AG10803 (cell line): ENCODE measurements around the gene HSPG2.

ENCODE experiments used
- DNase-seq: peaks from one replicate; pipeline ENCODE4 v3.0.0; 2010; ENCODE audit warnings: low read depth
- H3K4me3 ChIP-seq: 2 replicates; pipeline ENCODE4 v1.5.1; 2011; ENCODE audit warnings: mild to moderate bottlenecking, low read length, control low read depth
- CTCF ChIP-seq: conservative IDR thresholded peaks from 2 replicates; pipeline ENCODE4 v1.5.1; 2011; ENCODE audit warnings: mild to moderate bottlenecking, low read length, control low read depth, inconsistent platforms

Gene HSPG2

DNA sequence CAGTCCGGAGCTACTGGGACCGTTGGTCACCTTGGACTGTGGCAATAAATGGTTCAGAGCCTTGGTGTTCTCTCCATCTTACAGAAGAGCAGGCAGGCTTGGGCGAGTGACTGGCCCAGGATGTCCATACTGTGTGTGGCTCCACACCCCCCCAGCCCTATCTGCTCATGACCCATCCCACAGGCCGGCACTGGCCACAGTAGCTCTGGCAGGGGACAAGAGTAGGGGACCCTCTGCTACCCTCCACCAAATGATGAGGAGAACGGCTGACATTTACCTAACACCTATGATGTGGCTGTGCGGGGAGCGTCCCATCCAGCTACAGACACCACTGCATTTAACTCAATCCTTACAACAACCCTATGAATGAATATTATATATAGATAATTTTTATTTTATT is 111.7 kb downstream of the HSPG2 start:
- DNase-seq, result no peak
- H3K4me3 ChIP-seq, result no peak overlapping the region
- no peak for TF ChIP-seq CTCF

DNA sequence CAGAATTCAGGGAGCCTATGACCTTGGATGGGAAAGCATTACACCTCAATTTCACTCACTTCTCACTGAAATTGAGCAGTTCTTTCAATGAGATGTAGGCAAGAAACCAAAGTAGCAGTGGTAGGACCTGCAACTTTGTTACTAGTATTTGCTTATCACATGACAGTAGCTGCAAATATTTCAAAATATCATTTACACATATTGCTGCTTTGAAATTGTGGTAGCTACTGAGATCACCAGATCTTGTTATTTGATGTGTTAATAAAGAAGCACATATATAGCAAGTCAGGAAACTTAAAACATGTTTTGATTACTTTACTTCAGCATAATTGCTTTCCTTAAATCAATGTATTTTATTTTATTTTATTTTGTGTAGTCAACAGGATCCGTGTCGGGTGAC is 112.2 kb downstream of the HSPG2 start:
- TF ChIP-seq CTCF, result no peak
- no peak for DNase-seq
- no peak overlapping the region for H3K4me3 ChIP-seq

GRCh38 chr1:21823980-21824702 is 113.0 kb downstream of the HSPG2 start:
- no peak for TF ChIP-seq CTCF
- no peak overlapping the region for H3K4me3 ChIP-seq
- no peak for DNase-seq

GRCh38 chr1:21823206-21823979 is 113.7 kb downstream of the HSPG2 start:
- H3K4me3 ChIP-seq, result no peak overlapping the region
- TF ChIP-seq CTCF, result no peak
- no peak for DNase-seq

DNA sequence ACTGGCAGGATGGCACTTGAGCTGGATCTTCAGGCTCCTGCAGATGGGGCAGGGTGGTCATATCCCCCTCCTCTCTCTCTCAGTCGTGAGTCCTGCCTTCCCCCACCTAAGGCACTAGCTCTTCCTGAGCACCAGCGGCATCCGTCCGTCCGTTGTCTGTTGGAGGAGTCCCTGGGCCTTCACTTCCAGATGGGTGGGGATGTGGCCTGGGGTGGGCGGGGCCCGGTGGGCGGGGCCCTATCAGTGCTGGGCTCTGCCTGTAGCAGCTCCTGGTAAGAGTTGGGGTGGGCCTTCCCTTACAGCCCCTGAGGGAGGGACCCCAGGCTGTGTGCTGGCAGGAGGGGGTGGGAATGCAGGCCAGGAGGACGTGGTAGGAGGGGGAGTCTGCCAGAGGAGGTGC is 114.8 kb downstream of the HSPG2 start:
- TF ChIP-seq CTCF, result no peak
- no peak overlapping the region for H3K4me3 ChIP-seq
- no peak for DNase-seq

GRCh38 chr1:21821385-21822019 is 115.6 kb downstream of the HSPG2 start:
- no peak overlapping the region for H3K4me3 ChIP-seq
- no peak for DNase-seq
- no peak for TF ChIP-seq CTCF
